DND-41 (cell line): ENCODE results near the gene GEMIN7.

Experiments used
- ATAC-seq: fragments of 200-7000 bp; cut with Tn5 transposase; 3 replicates; pipeline ENCODE4 v1.9.1; 2021; ENCODE audit warnings: low read depth; ENCODE audit not compliant: insufficient read depth
- DNase-seq: peaks from one replicate; pipeline ENCODE4 v3.0.0-alpha.2; 2020
- H2AFZ ChIP-seq: 2 replicates; pipeline ENCODE4 v1.6.0; 2012; ENCODE audit warnings: low read depth, low read length
- H3K27ac ChIP-seq: 2 replicates; pipeline ENCODE4 v1.5.1; 2012; ENCODE audit warnings: low read length, inconsistent platforms
- H3K27me3 ChIP-seq: fragments of 200-600 bp; sonication (generic); 2 replicates; pipeline ENCODE4 v1.6.0; 2012; ENCODE audit warnings: low read length, mild to moderate bottlenecking, inconsistent platforms; ENCODE audit not compliant: insufficient read depth, poor library complexity
- H3K36me3 ChIP-seq: 2 replicates; pipeline ENCODE4 v1.5.1; 2012; ENCODE audit warnings: low read length, inconsistent platforms; ENCODE audit not compliant: insufficient read depth
- H3K4me1 ChIP-seq: 2 replicates; pipeline ENCODE4 v1.5.1; 2012; ENCODE audit warnings: mild to moderate bottlenecking, low read length; ENCODE audit not compliant: insufficient read depth
- H3K4me2 ChIP-seq: 2 replicates; pipeline ENCODE4 v1.6.0; 2012; ENCODE audit warnings: mild to moderate bottlenecking, moderate library complexity, low read length, inconsistent platforms; ENCODE audit not compliant: insufficient read depth
- H3K4me3 ChIP-seq, 2 experiments: fragments of 200-600 bp in 1 of 2; shearing (Covaris generic) in 1 of 2; 2 replicates each; pipeline ENCODE4 v1.5.1; 2012 to 2016; ENCODE audit warnings: inconsistent platforms in 2 of 2, low read length in 2 of 2, mild to moderate bottlenecking in 2 of 2, low read depth in 1 of 2, moderate library complexity in 1 of 2
- H3K79me2 ChIP-seq: 2 replicates; pipeline ENCODE4 v1.6.0; 2012; ENCODE audit warnings: low read length, inconsistent platforms; ENCODE audit not compliant: insufficient read depth
- H3K9ac ChIP-seq: 2 replicates; pipeline ENCODE4 v1.6.0; 2012; ENCODE audit warnings: low read depth, mild to moderate bottlenecking, inconsistent platforms, low read length, moderate library complexity
- H3K9me3 ChIP-seq: 2 replicates; pipeline ENCODE4 v1.5.1; 2012; ENCODE audit warnings: low read length, moderate library complexity, mild to moderate bottlenecking, inconsistent platforms; ENCODE audit not compliant: insufficient read depth, severe bottlenecking
- H4K20me1 ChIP-seq: 2 replicates; pipeline ENCODE4 v1.6.0; 2012; ENCODE audit warnings: low read length; ENCODE audit not compliant: insufficient read depth
- EZH2 ChIP-seq: IDR thresholded peaks from 3 replicates; pipeline ENCODE4 v1.6.1; 2012; ENCODE audit warnings: borderline replicate concordance, low read depth, mild to moderate bottlenecking, moderate library complexity, low read length, inconsistent platforms; ENCODE audit not compliant: severe bottlenecking
- TF ChIP-seq, protein P1 (sequence below): IDR thresholded peaks from 2 replicates; pipeline ENCODE4 v1.5.1; 2012; ENCODE audit warnings: borderline replicate concordance, low read length, moderate library complexity, mild to moderate bottlenecking; ENCODE audit not compliant: poor library complexity, severe bottlenecking; ENCODE audit errors: extremely low read depth

Gene GEMIN7

DNA sequence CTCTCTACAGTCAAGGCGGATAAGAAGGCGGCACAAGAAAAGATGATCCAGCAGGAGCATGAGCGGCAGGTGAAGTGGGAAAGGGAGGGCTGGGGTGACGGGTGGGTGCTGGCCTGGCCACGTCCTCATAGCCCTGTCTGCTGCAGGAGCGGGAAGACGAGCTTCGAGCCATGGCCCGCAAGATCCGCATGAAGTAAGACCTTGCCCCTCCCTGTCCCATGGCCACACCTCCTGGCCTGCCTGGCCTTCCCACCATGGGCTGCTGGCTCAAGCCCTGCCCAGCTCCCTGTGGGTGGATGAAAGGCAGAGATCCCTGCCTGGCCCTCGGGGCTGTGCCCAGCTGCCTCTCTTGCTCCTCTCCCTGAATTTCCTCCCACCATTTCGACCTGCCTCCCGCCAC, 10.0 kb upstream of the GEMIN7 start:
- H3K4me2 ChIP-seq: no peak overlapping the region
- TF ChIP-seq, protein P1, sequence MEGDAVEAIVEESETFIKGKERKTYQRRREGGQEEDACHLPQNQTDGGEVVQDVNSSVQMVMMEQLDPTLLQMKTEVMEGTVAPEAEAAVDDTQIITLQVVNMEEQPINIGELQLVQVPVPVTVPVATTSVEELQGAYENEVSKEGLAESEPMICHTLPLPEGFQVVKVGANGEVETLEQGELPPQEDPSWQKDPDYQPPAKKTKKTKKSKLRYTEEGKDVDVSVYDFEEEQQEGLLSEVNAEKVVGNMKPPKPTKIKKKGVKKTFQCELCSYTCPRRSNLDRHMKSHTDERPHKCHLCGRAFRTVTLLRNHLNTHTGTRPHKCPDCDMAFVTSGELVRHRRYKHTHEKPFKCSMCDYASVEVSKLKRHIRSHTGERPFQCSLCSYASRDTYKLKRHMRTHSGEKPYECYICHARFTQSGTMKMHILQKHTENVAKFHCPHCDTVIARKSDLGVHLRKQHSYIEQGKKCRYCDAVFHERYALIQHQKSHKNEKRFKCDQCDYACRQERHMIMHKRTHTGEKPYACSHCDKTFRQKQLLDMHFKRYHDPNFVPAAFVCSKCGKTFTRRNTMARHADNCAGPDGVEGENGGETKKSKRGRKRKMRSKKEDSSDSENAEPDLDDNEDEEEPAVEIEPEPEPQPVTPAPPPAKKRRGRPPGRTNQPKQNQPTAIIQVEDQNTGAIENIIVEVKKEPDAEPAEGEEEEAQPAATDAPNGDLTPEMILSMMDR: no peak
- no peak for TF ChIP-seq EZH2
- no peaks in the 10 kb centered on the region for H3K27me3 ChIP-seq
- H4K20me1 ChIP-seq: peaks cover 12% of the 10 kb centered on the region
- peaks cover 5% of the 10 kb centered on the region; the same call in 1 of the 2 replicates for H3K79me2 ChIP-seq
- no peak for DNase-seq
- no peak for ATAC-seq
- H2AFZ ChIP-seq: no peak overlapping the region
- peaks cover 66% of the 10 kb centered on the region for H3K36me3 ChIP-seq
- H3K9me3 ChIP-seq: no peaks in the 10 kb centered on the region
- H3K4me3 ChIP-seq: no peak overlapping the region
- H3K27ac ChIP-seq: no peak overlapping the region
- H3K9ac ChIP-seq: no peak overlapping the region
- no peaks in the 10 kb centered on the region for H3K4me1 ChIP-seq

DNA sequence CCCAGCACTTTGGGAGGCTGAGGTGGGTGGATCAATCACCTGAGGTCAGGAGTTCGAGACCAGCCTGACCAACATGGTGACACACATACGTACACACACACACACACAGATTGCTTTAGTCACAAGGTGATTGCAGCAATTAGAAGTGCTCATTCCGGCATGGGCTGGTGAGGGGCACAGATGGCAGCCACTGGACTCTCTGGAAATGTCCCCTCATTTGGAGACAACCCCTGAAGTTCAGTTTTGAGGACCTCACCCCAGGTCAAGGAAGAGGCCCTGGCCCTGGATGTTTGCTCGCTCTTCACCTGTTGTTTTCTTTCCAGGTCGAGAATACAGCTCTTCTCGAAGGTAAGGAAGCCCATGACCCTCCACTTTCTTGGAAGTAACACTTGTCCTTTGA, 8.8 kb upstream of the GEMIN7 start:
- H3K36me3 ChIP-seq: peaks cover 54% of the 10 kb centered on the region
- H3K4me3 ChIP-seq: no peak overlapping the region
- H3K27ac ChIP-seq: no peak overlapping the region
- peaks cover 3% of the 10 kb centered on the region; the same call in 1 of the 2 replicates for H3K79me2 ChIP-seq
- ATAC-seq (no peak), DNase-seq (no peak)
- H3K4me1 ChIP-seq: no peaks in the 10 kb centered on the region
- H3K9me3 ChIP-seq: no peaks in the 10 kb centered on the region
- H3K27me3 ChIP-seq: no peaks in the 10 kb centered on the region
- TF ChIP-seq, protein P1: no peak
- TF ChIP-seq EZH2: no peak
- peaks cover 12% of the 10 kb centered on the region for H4K20me1 ChIP-seq
- no peak overlapping the region for H3K9ac ChIP-seq
- no peak overlapping the region for H3K4me2 ChIP-seq
- H2AFZ ChIP-seq: no peak overlapping the region

DNA sequence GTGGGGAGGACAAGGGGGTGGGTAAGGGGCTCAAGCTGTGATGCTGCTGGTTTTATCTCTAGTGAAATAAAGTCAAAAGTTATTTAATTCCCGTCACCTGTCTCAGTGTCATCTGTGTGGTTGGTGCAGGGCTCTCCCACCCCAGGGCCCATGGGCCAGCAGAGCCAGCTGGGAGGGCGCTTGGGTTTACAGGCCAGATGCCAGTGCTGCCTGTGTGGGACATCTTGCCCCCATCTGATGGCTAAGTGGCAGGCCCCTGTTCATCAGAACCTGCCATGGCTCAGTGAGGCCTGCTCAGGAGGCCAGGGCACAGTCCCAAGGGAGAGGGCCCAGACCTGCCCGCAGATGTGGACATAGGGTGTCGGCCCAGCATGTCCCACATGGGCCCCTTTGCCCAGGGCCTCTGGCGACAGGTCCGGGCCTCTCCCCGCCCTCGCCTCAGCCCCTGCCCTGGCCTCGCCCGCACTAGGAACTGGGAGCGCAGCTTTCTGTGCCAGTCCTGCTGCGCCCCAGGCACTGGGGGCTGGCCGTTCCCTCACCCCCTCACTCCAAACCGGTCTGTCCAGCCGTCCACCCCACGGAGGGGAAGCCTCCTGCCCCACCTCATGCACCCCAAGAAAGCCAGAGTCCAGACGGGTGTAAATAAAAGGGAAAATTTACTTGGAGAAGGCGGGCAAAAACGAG, 8.1 kb upstream of the GEMIN7 start:
- Histone ChIP-seq H4K20me1 (peaks cover 12% of the 10 kb centered on the region), H3K4me3 (no peak overlapping the region), H2AFZ (no peak overlapping the region), H3K79me2 (no peaks in the 10 kb centered on the region; the same call in 1 of the 2 replicates), H3K4me1 (no peaks in the 10 kb centered on the region), H3K9ac (no peak overlapping the region), H3K27me3 (no peaks in the 10 kb centered on the region), H3K36me3 (peaks cover 46% of the 10 kb centered on the region), H3K4me2 (no peak overlapping the region), H3K27ac (no peak overlapping the region), H3K9me3 (no peaks in the 10 kb centered on the region)
- DNase-seq: no peak
- no peak for TF ChIP-seq EZH2
- TF ChIP-seq, protein P1: no peak
- no peak for ATAC-seq

DNA sequence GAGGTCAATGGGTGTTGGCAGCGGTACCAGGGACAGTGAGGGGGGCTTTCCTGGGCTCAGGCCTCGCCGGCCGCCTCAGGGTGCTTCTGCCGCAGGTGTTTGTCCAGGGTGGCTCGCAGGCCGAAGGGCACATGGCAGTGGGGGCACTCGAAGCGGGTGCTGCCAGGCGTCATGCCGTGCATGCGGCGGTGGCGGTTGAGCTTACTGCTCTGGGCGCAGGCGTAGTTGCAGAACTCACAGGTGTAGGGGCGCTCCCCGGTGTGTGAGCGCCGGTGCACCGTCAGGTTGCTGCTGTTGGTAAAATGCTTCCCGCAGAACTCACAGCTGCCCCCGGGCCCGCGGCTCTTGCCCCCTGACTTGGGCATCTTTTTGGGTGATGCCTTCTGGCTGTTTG, 7.5 kb upstream of the GEMIN7 start:
- no peaks in the 10 kb centered on the region for H3K4me1 ChIP-seq
- DNase-seq (no peak), ATAC-seq (0 out of 3 replicates have a peak, but pooled peaks have one; percentile 16)
- H3K27ac ChIP-seq: no peak overlapping the region
- peaks cover 11% of the 10 kb centered on the region for H4K20me1 ChIP-seq
- H3K4me3 ChIP-seq: no peak overlapping the region
- no peaks in the 10 kb centered on the region; the same call in 1 of the 2 replicates for H3K79me2 ChIP-seq
- TF ChIP-seq, protein P1: no peak
- no peak for TF ChIP-seq EZH2
- H2AFZ ChIP-seq: no peak overlapping the region
- H3K36me3 ChIP-seq: peaks cover 44% of the 10 kb centered on the region
- no peak overlapping the region for H3K9ac ChIP-seq
- H3K4me2 ChIP-seq: no peak overlapping the region
- no peaks in the 10 kb centered on the region for H3K9me3 ChIP-seq
- H3K27me3 ChIP-seq: no peaks in the 10 kb centered on the region
